HEK293 (cell line): ENCODE measurements around the gene MICU1.

Source experiments
- CTCF ChIA-PET: fragments of 350-600 bp; formaldehyde crosslinking; extraction: SDS; loops from one replicate; lab custom pipeline; 2021; ENCODE audit warnings: antibody characterized with exemption; lab: Yijun Ruan, JAX
- POLR2A ChIA-PET: fragments of 300-600 bp; formaldehyde crosslinking; extraction: SDS; loops from one replicate; lab custom pipeline; 2020; ENCODE audit warnings: antibody characterized with exemption, inconsistent platforms; lab: Yijun Ruan, JAX
- H3K27ac ChIP-seq: fragments of 200-500 bp; sonication (Bioruptor generic); 2 replicates; pipeline ENCODE4 v1.5.1; 2014; ENCODE audit warnings: low read depth, low read length, control low read depth, inconsistent platforms; ENCODE audit errors: extremely low read depth
- H3K36me3 ChIP-seq, 2 experiments: fragments of 200-500 bp in 1 of 2; sonication (Bioruptor generic) in 1 of 2; 1 replicate in 1 of 2; 2 replicates in 1 of 2; pipeline ENCODE4 v1.5.1; 2014 to 2017; ENCODE audit warnings: inconsistent platforms in 2 of 2, low read length in 2 of 2; ENCODE audit not compliant: control insufficient read depth in 2 of 2, insufficient read depth in 1 of 2
- H3K4me1 ChIP-seq: fragments of 200-500 bp; sonication (Bioruptor generic); 2 replicates; pipeline ENCODE4 v1.5.1; 2014; ENCODE audit warnings: mild to moderate bottlenecking, low read length, inconsistent platforms; ENCODE audit not compliant: control insufficient read depth, insufficient read depth
- H3K4me3 ChIP-seq: 2 replicates; pipeline ENCODE4 v1.5.1; 2011; ENCODE audit warnings: low read depth, mild to moderate bottlenecking, control low read depth, low read length, moderate library complexity
- H3K9me3 ChIP-seq: fragments of 200-500 bp; sonication (Bioruptor generic); 2 replicates; pipeline ENCODE4 v1.5.1; 2014; ENCODE audit warnings: low read depth, low read length, inconsistent platforms; ENCODE audit not compliant: control insufficient read depth, insufficient read depth
- GFI1B ChIP-seq: fragments of 450-650 bp; formaldehyde crosslinking; IDR thresholded peaks from 2 replicates; pipeline ENCODE4 v1.5.1; 2016; ENCODE audit warnings: missing biosample characterization, missing genetic modification characterization
- OSR2 ChIP-seq: fragments of 450-650 bp; formaldehyde crosslinking; IDR thresholded peaks from 2 replicates; pipeline ENCODE4 v1.5.1; 2016; ENCODE audit warnings: missing biosample characterization, missing genetic modification characterization
- PRDM1 ChIP-seq: fragments of 450-650 bp; formaldehyde crosslinking; IDR thresholded peaks from 2 replicates; pipeline ENCODE4; 2016; ENCODE audit warnings: missing biosample characterization, missing genetic modification characterization
- PRDM10 ChIP-seq: fragments of 450-650 bp; formaldehyde crosslinking; IDR thresholded peaks from 2 replicates; pipeline ENCODE4 v1.5.1; 2016; ENCODE audit warnings: missing biosample characterization, missing genetic modification characterization
- SALL2 ChIP-seq: fragments of 450-650 bp; formaldehyde crosslinking; IDR thresholded peaks from 2 replicates; pipeline ENCODE4 v1.5.0; 2017; ENCODE audit warnings: missing biosample characterization, mild to moderate bottlenecking, missing genetic modification characterization, borderline replicate concordance
- SCRT1 ChIP-seq: fragments of 450-650 bp; formaldehyde crosslinking; IDR thresholded peaks from 2 replicates; pipeline ENCODE4 v1.5.1; 2016; ENCODE audit warnings: missing biosample characterization, missing genetic modification characterization, borderline replicate concordance
- TRIM28 ChIP-seq: IDR thresholded peaks from 2 replicates; pipeline ENCODE4 v1.6.1; 2011; ENCODE audit warnings: low read length, control low read depth, borderline replicate concordance
- TSHZ1 ChIP-seq: fragments of 450-650 bp; formaldehyde crosslinking; IDR thresholded peaks from 2 replicates; pipeline ENCODE4 v1.5.1; 2016; ENCODE audit warnings: missing biosample characterization, missing genetic modification characterization, borderline replicate concordance
- ZBTB11 ChIP-seq: fragments of 450-650 bp; formaldehyde crosslinking; conservative IDR thresholded peaks from 2 replicates; pipeline ENCODE4 v1.5.1; 2016; ENCODE audit warnings: low read depth, missing biosample characterization, missing genetic modification characterization
- ZNF121 ChIP-seq: fragments of 450-650 bp; formaldehyde crosslinking; IDR thresholded peaks from 2 replicates; pipeline ENCODE4 v1.5.1; 2016; ENCODE audit warnings: missing biosample characterization, missing genetic modification characterization
- ZNF140 ChIP-seq: fragments of 450-650 bp; formaldehyde crosslinking; IDR thresholded peaks from 2 replicates; pipeline ENCODE4 v1.5.1; 2016; ENCODE audit warnings: missing biosample characterization, missing genetic modification characterization
- ZNF16 ChIP-seq: fragments of 450-650 bp; formaldehyde crosslinking; IDR thresholded peaks from 2 replicates; pipeline ENCODE4 v1.5.1; 2016; ENCODE audit warnings: low read depth, missing biosample characterization, missing genetic modification characterization
- ZNF2 ChIP-seq: fragments of 450-650 bp; formaldehyde crosslinking; IDR thresholded peaks from 2 replicates; pipeline ENCODE4 v1.5.1; 2016; ENCODE audit warnings: missing biosample characterization, missing genetic modification characterization
- ZNF24 ChIP-seq: fragments of 450-650 bp; formaldehyde crosslinking; IDR thresholded peaks from 2 replicates; pipeline ENCODE4 v1.5.1; 2016; ENCODE audit warnings: missing biosample characterization, missing genetic modification characterization
- ZNF266 ChIP-seq: fragments of 450-650 bp; formaldehyde crosslinking; IDR thresholded peaks from 2 replicates; pipeline ENCODE4 v1.5.1; 2016; ENCODE audit warnings: missing biosample characterization, missing genetic modification characterization, low read depth
- ZNF362 ChIP-seq: fragments of 450-650 bp; formaldehyde crosslinking; IDR thresholded peaks from 2 replicates; pipeline ENCODE4 v1.5.1; 2016; ENCODE audit warnings: missing biosample characterization, missing genetic modification characterization
- ZNF416 ChIP-seq: fragments of 450-650 bp; formaldehyde crosslinking; IDR thresholded peaks from 2 replicates; pipeline ENCODE4 v1.5.1; 2016; ENCODE audit warnings: missing biosample characterization, missing genetic modification characterization
- ZNF48 ChIP-seq: fragments of 450-650 bp; formaldehyde crosslinking; IDR thresholded peaks from 2 replicates; pipeline ENCODE4 v1.5.1; 2016; ENCODE audit warnings: missing biosample characterization, missing genetic modification characterization
- ZNF501 ChIP-seq: fragments of 450-650 bp; formaldehyde crosslinking; IDR thresholded peaks from 2 replicates; pipeline ENCODE4 v1.5.1; 2016; ENCODE audit warnings: missing biosample characterization, missing genetic modification characterization
- ZNF529 ChIP-seq: fragments of 450-650 bp; formaldehyde crosslinking; IDR thresholded peaks from 2 replicates; pipeline ENCODE4 v1.5.1; 2017; ENCODE audit warnings: missing genetic modification characterization, missing biosample characterization; ENCODE audit not compliant: insufficient replicate concordance
- ZNF544 ChIP-seq: fragments of 450-650 bp; formaldehyde crosslinking; IDR thresholded peaks from 2 replicates; pipeline ENCODE4 v1.5.0; 2017; ENCODE audit warnings: missing biosample characterization, missing genetic modification characterization
- ZNF548 ChIP-seq: fragments of 450-650 bp; formaldehyde crosslinking; IDR thresholded peaks from 2 replicates; pipeline ENCODE4 v1.5.1; 2016; ENCODE audit warnings: missing biosample characterization, missing genetic modification characterization
- ZNF624 ChIP-seq: fragments of 450-650 bp; formaldehyde crosslinking; IDR thresholded peaks from 2 replicates; pipeline ENCODE4 v1.5.1; 2017; ENCODE audit warnings: missing biosample characterization, missing genetic modification characterization
- ZNF639 ChIP-seq: fragments of 450-650 bp; formaldehyde crosslinking; IDR thresholded peaks from 2 replicates; pipeline ENCODE4 v1.5.1; 2016; ENCODE audit warnings: missing biosample characterization, missing genetic modification characterization
- ZNF654 ChIP-seq: fragments of 450-650 bp; formaldehyde crosslinking; IDR thresholded peaks from 2 replicates; pipeline ENCODE4 v1.5.1; 2016; ENCODE audit warnings: low read depth, missing biosample characterization, missing genetic modification characterization
- ZSCAN30 ChIP-seq: fragments of 450-650 bp; IDR thresholded peaks from 2 replicates; pipeline ENCODE4 v1.5.1; 2018; ENCODE audit warnings: missing biosample characterization, mild to moderate bottlenecking, missing genetic modification characterization, moderate library complexity

The MICU1 gene

GRCh38 chr10:72611783-72612182, 14.1 kb downstream of the MICU1 start:
- no peaks in the 10 kb centered on the region for H3K9me3 ChIP-seq
- peak overlapping the region; percentile 58 for H3K27ac ChIP-seq
- H3K4me3 ChIP-seq, result no peak overlapping the region
- H3K36me3 ChIP-seq, result no peaks in the 10 kb centered on the region
- POLR2A ChIA-PET, result interaction anchor here (0.6 to 2.2 kb wide), 3 partner anchors 13 to 16 kb away, joined by 6 to 9 read pairs (median 8); partner anchors contain the start of gene MICU1
- H3K4me1 ChIP-seq, result peaks cover 7% of the 10 kb centered on the region
- CTCF ChIA-PET, result interaction anchor here (0.6 kb wide), 2 partner anchors 9 to 265 kb away, joined by 3 to 5 read pairs; no protein-coding TSS in a partner anchor
- TF ChIP-seq ZNF2 (tag by site-specific recombination) (no peak; the same call in 1 of the 2 replicates), ZNF16 (tag by site-specific recombination) (no peak), TRIM28 (peak; percentile 79; the same call in 1 of the 2 replicates), ZNF24 (tag by site-specific recombination) (no peak), PRDM1 (tag by site-specific recombination) (0 out of 2 replicates have a peak, but pooled peaks have one; percentile 11), ZNF654 (no peak), ZNF266 (tag by site-specific recombination) (no peak), ZNF548 (no peak), ZNF416 (no peak), ZNF121 (tag by site-specific recombination) (no peak), ZNF362 (tag by site-specific recombination) (peak; percentile 93), ZNF140 (no peak), ZNF544 (tag by site-specific recombination) (no peak), ZNF48 (tag by site-specific recombination) (no peak), ZNF639 (tag by site-specific recombination) (no peak), ZNF529 (tag by site-specific recombination) (no peak), SALL2 (tag by site-specific recombination) (no peak), TSHZ1 (no peak), PRDM10 (no peak), ZNF501 (no peak), GFI1B (tag by site-specific recombination) (peak; percentile 86; the same call in 1 of the 2 replicates), ZNF624 (tag by site-specific recombination) (no peak), ZSCAN30 (tag by site-specific recombination) (no peak), ZBTB11 (tag by site-specific recombination) (no peak), SCRT1 (tag by site-specific recombination) (0 out of 2 replicates have a peak, but pooled peaks have one; percentile 49), OSR2 (tag by site-specific recombination) (no peak)
